ENCODE results near the gene VIPR2.

Gene VIPR2

GRCh38 chr7:159157714-159158113 lies 13.0 kb upstream of the VIPR2 start:
- DNase-seq (ENCODE audit: low spot score): no peak
- Histone ChIP-seq H3K4me3 (no peak overlapping the region), H3K27ac (no peak overlapping the region)
- no peak for TF ChIP-seq CTCF (IDR thresholded peaks at IDR 0.05)

- Histone ChIP-seq H3K27ac (no peak overlapping the region), H3K4me3 (no peak overlapping the region)
- TF ChIP-seq CTCF (IDR thresholded peaks at IDR 0.05): no peak
- DNase-seq (ENCODE audit: low spot score): no peak
These were observed 12.0 kb upstream of the VIPR2 start for GRCh38 chr7:159156436-159157245.

GRCh38 chr7:159155410-159155809 lies 10.7 kb upstream of the VIPR2 start:
- Histone ChIP-seq H3K4me3 (no peak overlapping the region), H3K27ac (no peak overlapping the region)
- DNase-seq (ENCODE audit: low spot score): no peak
- TF ChIP-seq CTCF (IDR thresholded peaks at IDR 0.05): no peak

DNA sequence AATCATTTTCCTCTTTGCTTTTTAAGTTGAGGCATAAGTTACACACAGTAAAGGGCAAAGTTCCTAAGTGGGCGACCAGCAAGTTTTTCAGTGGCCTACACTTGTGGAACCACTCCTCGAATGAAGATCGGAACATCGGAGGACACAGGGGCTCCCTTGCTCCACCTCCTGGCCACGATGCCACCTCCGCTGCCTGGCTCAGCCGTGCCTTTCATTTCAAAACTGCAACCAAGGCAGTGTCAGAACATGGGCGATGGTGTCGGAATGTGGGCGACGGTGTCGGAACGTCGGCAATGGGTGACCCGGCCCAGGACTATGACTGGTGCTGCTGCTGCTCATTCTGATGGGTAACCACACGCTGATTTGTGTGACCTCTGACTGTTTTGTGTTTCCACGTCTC lies 9.6 kb upstream of the VIPR2 start:
- TF ChIP-seq CTCF (IDR thresholded peaks at IDR 0.05): no peak
- H3K4me3 ChIP-seq: no peak overlapping the region
- no peak overlapping the region for H3K27ac ChIP-seq
- no peak for DNase-seq (ENCODE audit: low spot score)

DNA sequence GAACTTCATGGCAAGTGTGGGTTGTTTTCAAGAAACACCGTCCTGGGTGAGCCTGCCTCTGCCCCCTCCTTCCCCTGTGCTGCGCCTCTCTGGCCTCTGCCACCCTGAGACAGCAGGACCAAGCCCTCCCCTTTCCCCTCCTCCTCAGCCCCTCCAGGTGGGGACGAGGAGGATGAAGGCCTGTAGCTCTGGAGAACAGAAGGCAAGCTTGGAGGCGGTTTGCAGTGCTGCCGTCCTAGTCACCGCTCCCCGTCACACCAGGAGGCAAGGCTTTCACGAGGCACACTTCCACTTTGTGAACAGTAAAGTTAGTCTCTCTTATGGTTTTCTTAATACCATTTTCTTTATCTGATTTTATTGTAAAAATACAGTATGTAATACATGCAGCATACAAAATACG lies 8.8 kb upstream of the VIPR2 start:
- H3K4me3 ChIP-seq: no peak overlapping the region
- TF ChIP-seq CTCF (IDR thresholded peaks at IDR 0.05): no peak
- no peak overlapping the region for H3K27ac ChIP-seq
- no peak for DNase-seq (ENCODE audit: low spot score)

GRCh38 chr7:159152816-159153215 lies 8.1 kb upstream of the VIPR2 start:
- no peak overlapping the region for H3K27ac ChIP-seq
- no peak for DNase-seq (ENCODE audit: low spot score)
- no peak overlapping the region for H3K4me3 ChIP-seq
- no peak for TF ChIP-seq CTCF (IDR thresholded peaks at IDR 0.05)

- no peak for TF ChIP-seq CTCF (IDR thresholded peaks at IDR 0.05)
- Histone ChIP-seq H3K27ac (no peak overlapping the region), H3K4me3 (no peak overlapping the region)
- DNase-seq (ENCODE audit: low spot score): no peak
These were observed 6.6 kb upstream of the VIPR2 start for GRCh38 chr7:159151231-159151630.

All from coronary artery (tissue), 2 donors.